Measurements from ENCODE around the gene LPP. TPM values are rescaled to one million over a fixed set of nuclear protein-coding genes. Genes with fewer than 3 reads are reported as not detected.

The LPP gene
- total RNA-seq, 1 donor, result 92.1 TPM

- H3K4me3 ChIP-seq (ENCODE audit: low read depth, low read length), result no peak overlapping the region
- no peak for TF ChIP-seq CTCF (IDR thresholded peaks at IDR 0.05; ENCODE audit: insufficient read depth, low read length)
- DNase-seq (ENCODE audit: low read depth), result no peak
Measured at GRCh38 chr3:188305220-188305619, 151.3 kb downstream of the LPP start.

- DNase-seq (ENCODE audit: low read depth), result no peak
- H3K4me3 ChIP-seq (ENCODE audit: low read depth, low read length), result no peak overlapping the region
- TF ChIP-seq CTCF (IDR thresholded peaks at IDR 0.05; ENCODE audit: insufficient read depth, low read length), result no peak
Measured at GRCh38 chr3:188306435-188307005, 152.6 kb downstream of the LPP start.

- no peak for DNase-seq (ENCODE audit: low read depth)
- TF ChIP-seq CTCF (IDR thresholded peaks at IDR 0.05; ENCODE audit: insufficient read depth, low read length), result no peak
Measured at GRCh38 chr3:188309437-188310269, 155.7 kb downstream of the LPP start.

GRCh38 chr3:188310270-188310710 lies 156.3 kb downstream of the LPP start:
- no peak for TF ChIP-seq CTCF (IDR thresholded peaks at IDR 0.05; ENCODE audit: insufficient read depth, low read length)
- no peak overlapping the region for H3K4me3 ChIP-seq (ENCODE audit: low read depth, low read length)
- DNase-seq (ENCODE audit: low read depth), result no peak

More at GRCh38 chr3:188309437-188310269, 155.7 kb downstream of the LPP start:
- no peak overlapping the region for H3K4me3 ChIP-seq (ENCODE audit: low read depth, low read length)

- DNase-seq (ENCODE audit: low read depth), result peak; percentile 41
- no peak overlapping the region for H3K4me3 ChIP-seq (ENCODE audit: low read depth, low read length)
- no peak for TF ChIP-seq CTCF (IDR thresholded peaks at IDR 0.05; ENCODE audit: insufficient read depth, low read length)
Measured at GRCh38 chr3:188315553-188315952, 161.6 kb downstream of the LPP start.

GRCh38 chr3:188316021-188316722 lies 162.2 kb downstream of the LPP start:
- TF ChIP-seq CTCF (IDR thresholded peaks at IDR 0.05; ENCODE audit: insufficient read depth, low read length), result no peak
- no peak overlapping the region for H3K4me3 ChIP-seq (ENCODE audit: low read depth, low read length)
- peak; percentile 22 for DNase-seq (ENCODE audit: low read depth)

All from fibroblast of the aortic adventitia (primary cell).